H9 (cell line): ENCODE data around the gene CISD1. TPM values are rescaled to one million over a fixed set of nuclear protein-coding genes. Genes with fewer than 3 reads are reported as not detected.
A peak's percentile ranks its signal among the peaks of the same experiment; 100 is the strongest.

Source experiments
- DNase-seq: peaks from one replicate; pipeline ENCODE4 v3.0.0-alpha.2; 2017
- H2AFZ ChIP-seq: one replicate; pipeline ENCODE4 v1.6.1; 2013; ENCODE audit warnings: mild to moderate bottlenecking, low read length, control low read depth, moderate library complexity
- H2AK5ac ChIP-seq: 2 replicates; pipeline ENCODE4 v1.6.1; 2013; ENCODE audit warnings: low read length, control low read depth, mixed read lengths; ENCODE audit not compliant: insufficient read length
- H2BK120ac ChIP-seq: one replicate; pipeline ENCODE4 v1.6.1; 2013; ENCODE audit warnings: low read depth, mild to moderate bottlenecking, low read length, control low read depth, inconsistent platforms; ENCODE audit not compliant: poor library complexity, severe bottlenecking
- H2BK12ac ChIP-seq: 2 replicates; pipeline ENCODE4 v1.6.1; 2013; ENCODE audit warnings: low read length, control low read depth, mixed read lengths, low read depth; ENCODE audit not compliant: insufficient read length
- H2BK15ac ChIP-seq: 2 replicates; pipeline ENCODE4 v1.6.1; 2013; ENCODE audit warnings: low read depth, low read length, control low read depth
- H2BK20ac ChIP-seq: one replicate; pipeline ENCODE4 v1.6.1; 2013; ENCODE audit warnings: low read depth, mild to moderate bottlenecking, low read length, control low read depth, inconsistent platforms; ENCODE audit not compliant: poor library complexity, severe bottlenecking
- H2BK5ac ChIP-seq: 2 replicates; pipeline ENCODE4 v1.6.1; 2013; ENCODE audit warnings: low read length, control low read depth, mixed read lengths; ENCODE audit not compliant: insufficient read length
- H3K14ac ChIP-seq: 2 replicates; pipeline ENCODE4 v1.6.1; 2013; ENCODE audit warnings: low read length, control low read depth; ENCODE audit not compliant: insufficient read depth
- H3K18ac ChIP-seq: 2 replicates; pipeline ENCODE4 v1.6.1; 2013; ENCODE audit warnings: low read depth, mild to moderate bottlenecking, mixed read lengths, low read length, control low read depth; ENCODE audit not compliant: insufficient read length
- H3K23ac ChIP-seq: 2 replicates; pipeline ENCODE4 v1.6.1; 2013; ENCODE audit warnings: low read length, control low read depth, mixed read lengths, low read depth; ENCODE audit not compliant: insufficient read length
- H3K23me2 ChIP-seq: 2 replicates; pipeline ENCODE4 v1.6.1; 2013; ENCODE audit warnings: low read depth, mild to moderate bottlenecking, mixed read lengths, low read length, control low read depth; ENCODE audit not compliant: insufficient read length, poor library complexity, severe bottlenecking
- H3K27ac ChIP-seq: 2 replicates; pipeline ENCODE4 v1.5.1; 2013; ENCODE audit warnings: low read length, control low read depth, mixed read lengths, low read depth; ENCODE audit not compliant: insufficient read length
- H3K27me3 ChIP-seq: 2 replicates; pipeline ENCODE4 v1.6.1; 2013; ENCODE audit warnings: low read length, control low read depth, inconsistent platforms; ENCODE audit not compliant: insufficient read depth
- H3K4ac ChIP-seq: 2 replicates; pipeline ENCODE4 v1.6.1; 2013; ENCODE audit warnings: low read depth, mild to moderate bottlenecking, control low read depth, inconsistent platforms, low read length, moderate library complexity
- H3K4me1 ChIP-seq: 2 replicates; pipeline ENCODE4 v1.6.1; 2013; ENCODE audit warnings: low read length, control low read depth, inconsistent platforms; ENCODE audit not compliant: insufficient read depth
- H3K4me2 ChIP-seq: 2 replicates; pipeline ENCODE4 v1.6.1; 2013; ENCODE audit warnings: low read length, control low read depth, mixed read lengths; ENCODE audit not compliant: insufficient read length, insufficient read depth
- H3K56ac ChIP-seq: 2 replicates; pipeline ENCODE4 v1.6.1; 2013; ENCODE audit warnings: low read depth, mild to moderate bottlenecking, mixed read lengths, low read length, control low read depth; ENCODE audit not compliant: insufficient read length
- H3K79me1 ChIP-seq: 2 replicates; pipeline ENCODE4 v1.6.1; 2013; ENCODE audit warnings: low read depth, mild to moderate bottlenecking, moderate library complexity, low read length, control low read depth, inconsistent platforms; ENCODE audit not compliant: insufficient read depth, poor library complexity, severe bottlenecking
- H3K79me2 ChIP-seq: 2 replicates; pipeline ENCODE4 v1.6.1; 2013; ENCODE audit warnings: low read length, control low read depth, inconsistent platforms; ENCODE audit not compliant: insufficient read depth
- H3K9ac ChIP-seq: 2 replicates; pipeline ENCODE4 v1.6.1; 2013; ENCODE audit warnings: low read length, control low read depth, mixed read lengths; ENCODE audit not compliant: insufficient read length; ENCODE audit errors: extremely low read depth
- H3K9me3 ChIP-seq: one replicate; pipeline ENCODE4 v1.6.1; 2013; ENCODE audit warnings: low read depth, low read length, inconsistent platforms; ENCODE audit not compliant: control insufficient read depth
- H3T11ph ChIP-seq: one replicate; pipeline ENCODE4 v1.6.1; 2013; ENCODE audit warnings: mild to moderate bottlenecking, low read length, control low read depth, inconsistent platforms
- H4K20me1 ChIP-seq: one replicate; pipeline ENCODE4 v1.6.1; 2013; ENCODE audit not compliant: control insufficient read depth, insufficient read length, insufficient read depth
- H4K5ac ChIP-seq: 2 replicates; pipeline ENCODE4 v1.6.1; 2013; ENCODE audit warnings: low read depth, mild to moderate bottlenecking, mixed read lengths, low read length, control low read depth; ENCODE audit not compliant: insufficient read length
- H4K8ac ChIP-seq: replicated peaks from 2 replicates; pipeline ENCODE4 v1.6.1; 2013; ENCODE audit warnings: low read length, control low read depth, mixed read lengths, low read depth; ENCODE audit not compliant: insufficient read length
- H4K91ac ChIP-seq: 2 replicates; pipeline ENCODE4 v1.6.1; 2013; ENCODE audit warnings: low read depth, mild to moderate bottlenecking, moderate library complexity, mixed read lengths, low read length, control low read depth; ENCODE audit not compliant: insufficient read length
- H3K27ac Mint-ChIP-seq, 3 experiments: 2 replicates in 2 of 3; 3 replicates in 1 of 3; pipeline ENCODE4 v1.8.0; 2020 to 2021; ENCODE audit warnings: mixed read lengths in 3 of 3, mild to moderate bottlenecking in 1 of 3, moderate library complexity in 1 of 3
- H3K27me3 Mint-ChIP-seq: 2 replicates; pipeline ENCODE4 v1.8.0; 2021; ENCODE audit warnings: low read depth, mild to moderate bottlenecking, moderate library complexity, mixed read lengths
- H3K36me3 Mint-ChIP-seq, 3 experiments: 2 replicates in 2 of 3; 3 replicates in 1 of 3; pipeline ENCODE4 v1.8.0; 2020 to 2021; ENCODE audit warnings: low read depth in 3 of 3, mixed read lengths in 3 of 3; ENCODE audit not compliant: insufficient read depth in 1 of 3
- H3K4me1 Mint-ChIP-seq, 2 experiments: 2 replicates each; pipeline ENCODE4 v1.8.0; 2020; ENCODE audit warnings: mixed read lengths in 2 of 2
- H3K4me3 Mint-ChIP-seq, 2 experiments: 2 replicates in 1 of 2; 3 replicates in 1 of 2; pipeline ENCODE4 v1.8.0; 2020 to 2021; ENCODE audit warnings: mild to moderate bottlenecking in 2 of 2, mixed read lengths in 2 of 2, moderate library complexity in 1 of 2
- H3K9me3 Mint-ChIP-seq, 2 experiments: 2 replicates in 1 of 2; 3 replicates in 1 of 2; pipeline ENCODE4 v1.8.0; 2020; ENCODE audit warnings: mild to moderate bottlenecking in 2 of 2, mixed read lengths in 2 of 2, moderate library complexity in 1 of 2
- WGBS: extraction: QIAGEN DNeasy Blood & Tissue Kit; methylation state at CpG from one replicate; pipeline ENCODE4 v1.1.7; 2013; ENCODE audit warnings: missing lambda C conversion rate, low lambda C conversion rate, mixed read lengths; ENCODE audit not compliant: insufficient read length; ENCODE audit errors: extremely low coverage; 5-methylcytosine and 5-hydroxymethylcytosine counted together
- total RNA-seq: library from RNA; stranded (reverse); gene quantifications from 2 replicates; pipeline ENCODE4 v1.2.1, GENCODE V29; 2021
- TF ChIP-seq, protein P1 (sequence below): fragments of 200-600 bp; sonication (generic); conservative IDR thresholded peaks from 3 replicates; pipeline ENCODE4 v1.8.0; 2021; ENCODE audit warnings: antibody characterized with exemption, mild to moderate bottlenecking

The CISD1 gene
- total RNA-seq, 1 experiment from 2014 or later: 42.0 TPM

DNA sequence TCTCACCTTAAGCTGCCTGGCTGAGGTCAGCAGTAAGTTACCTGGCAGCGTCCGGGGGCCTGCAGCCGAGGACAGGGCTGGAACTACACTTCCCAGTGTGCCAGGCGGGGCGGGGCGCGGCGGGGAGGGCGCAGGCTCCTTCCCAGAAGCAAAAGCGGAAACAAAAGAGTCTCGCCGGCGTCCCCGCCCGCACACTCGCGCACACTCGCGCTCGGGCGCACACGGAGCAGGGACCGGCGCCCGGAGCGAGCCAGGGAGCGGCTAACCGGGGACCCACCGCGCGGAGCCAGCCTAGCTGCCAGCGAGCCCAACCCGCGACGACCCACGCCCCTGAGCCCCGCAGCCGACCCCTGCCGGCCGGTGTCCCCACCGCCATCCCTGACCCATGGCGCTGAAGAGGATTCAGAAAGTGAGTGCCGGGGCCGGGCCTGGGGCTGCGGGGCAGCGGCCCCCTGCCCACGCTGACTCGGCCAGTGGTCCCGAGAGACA, 65.9 kb downstream of the CISD1 start, which contains the start of gene UBE2D1:
Gene UBE2D1, plus strand, starts transcription at position 190 of the 489 bp plus-strand sequence. Its CDS starts 196 bp downstream, at position 386.
- no peak within 1 kb of the TSS for H2AK5ac ChIP-seq

More for the DNA sequence above, 65.9 kb downstream of the CISD1 start, which contains the start of gene UBE2D1:
- H3K4me1 ChIP-seq: no peaks in the 10 kb centered on the region
- H4K5ac ChIP-seq: no peak within 1 kb of the TSS
- no peak within 1 kb of the TSS for H3K4ac ChIP-seq
- no CpG with 5 or more reads among the region's 49 CpGs for WGBS
- peaks cover 2% of the 10 kb centered on the region; the same call in 1 of the 2 replicates for H3K79me2 ChIP-seq
- H2BK120ac ChIP-seq: no peak within 1 kb of the TSS
- peaks cover 6% of the 10 kb centered on the region for H3K23me2 ChIP-seq
- no peak within 1 kb of the TSS for H3K56ac ChIP-seq
- no peaks in the 10 kb centered on the region for H3K27me3 ChIP-seq
- no peak within 1 kb of the TSS for H2BK5ac ChIP-seq
- Mint-ChIP-seq H3K4me1 (peaks cover 12 to 16% of the 10 kb centered on the region in 2 experiments), H3K36me3 (peaks cover 3 to 4% (median 3%) of the 10 kb centered on the region in 3 experiments; a peak in 2 of 7 replicates), H3K4me3 (peak within 1 kb of the TSS; percentile 91 to 95), H3K27ac (peak within 1 kb of the TSS in 2 of 3 experiments; percentile 36 to 66; a peak in 2 of 7 replicates), H3K27me3 (no peaks in the 10 kb centered on the region; the same call in 1 of the 2 replicates), H3K9me3 (no peaks in the 10 kb centered on the region)
- H2BK20ac ChIP-seq: no peak within 1 kb of the TSS
- peak; percentile 93 for DNase-seq
- no peak within 1 kb of the TSS for H2BK12ac ChIP-seq
- no peak within 1 kb of the TSS for H3K27ac ChIP-seq
- H3T11ph ChIP-seq: no peak within 1 kb of the TSS
- no peak within 1 kb of the TSS for H2BK15ac ChIP-seq
- no peak within 1 kb of the TSS for H2AFZ ChIP-seq
- H3K9ac ChIP-seq: peak within 1 kb of the TSS; percentile 24
- peak within 1 kb of the TSS; percentile 87 for H3K4me2 ChIP-seq
- H4K8ac ChIP-seq: no peak within 1 kb of the TSS
- no peaks in the 10 kb centered on the region for H3K9me3 ChIP-seq
- TF ChIP-seq, protein P1, sequence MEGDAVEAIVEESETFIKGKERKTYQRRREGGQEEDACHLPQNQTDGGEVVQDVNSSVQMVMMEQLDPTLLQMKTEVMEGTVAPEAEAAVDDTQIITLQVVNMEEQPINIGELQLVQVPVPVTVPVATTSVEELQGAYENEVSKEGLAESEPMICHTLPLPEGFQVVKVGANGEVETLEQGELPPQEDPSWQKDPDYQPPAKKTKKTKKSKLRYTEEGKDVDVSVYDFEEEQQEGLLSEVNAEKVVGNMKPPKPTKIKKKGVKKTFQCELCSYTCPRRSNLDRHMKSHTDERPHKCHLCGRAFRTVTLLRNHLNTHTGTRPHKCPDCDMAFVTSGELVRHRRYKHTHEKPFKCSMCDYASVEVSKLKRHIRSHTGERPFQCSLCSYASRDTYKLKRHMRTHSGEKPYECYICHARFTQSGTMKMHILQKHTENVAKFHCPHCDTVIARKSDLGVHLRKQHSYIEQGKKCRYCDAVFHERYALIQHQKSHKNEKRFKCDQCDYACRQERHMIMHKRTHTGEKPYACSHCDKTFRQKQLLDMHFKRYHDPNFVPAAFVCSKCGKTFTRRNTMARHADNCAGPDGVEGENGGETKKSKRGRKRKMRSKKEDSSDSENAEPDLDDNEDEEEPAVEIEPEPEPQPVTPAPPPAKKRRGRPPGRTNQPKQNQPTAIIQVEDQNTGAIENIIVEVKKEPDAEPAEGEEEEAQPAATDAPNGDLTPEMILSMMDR: peak; percentile 51; the same call in 2 of the 3 replicates
- H3K14ac ChIP-seq: peak within 1 kb of the TSS; percentile 31
- no peaks in the 10 kb centered on the region for H4K20me1 ChIP-seq
- H3K18ac ChIP-seq: no peak within 1 kb of the TSS
- H4K91ac ChIP-seq: no peak within 1 kb of the TSS
- no peak within 1 kb of the TSS for H3K23ac ChIP-seq
- no peaks in the 10 kb centered on the region for H3K79me1 ChIP-seq
